GM15510 (cell line): ENCODE measurements around the gene AFG1L.

Source experiments
- POLR2A ChIP-seq: IDR thresholded peaks from 3 replicates; pipeline ENCODE4 v1.6.1; 2011; ENCODE audit warnings: borderline replicate concordance; ENCODE audit not compliant: insufficient read length; ENCODE audit errors: extremely low read depth

Gene AFG1L

DNA sequence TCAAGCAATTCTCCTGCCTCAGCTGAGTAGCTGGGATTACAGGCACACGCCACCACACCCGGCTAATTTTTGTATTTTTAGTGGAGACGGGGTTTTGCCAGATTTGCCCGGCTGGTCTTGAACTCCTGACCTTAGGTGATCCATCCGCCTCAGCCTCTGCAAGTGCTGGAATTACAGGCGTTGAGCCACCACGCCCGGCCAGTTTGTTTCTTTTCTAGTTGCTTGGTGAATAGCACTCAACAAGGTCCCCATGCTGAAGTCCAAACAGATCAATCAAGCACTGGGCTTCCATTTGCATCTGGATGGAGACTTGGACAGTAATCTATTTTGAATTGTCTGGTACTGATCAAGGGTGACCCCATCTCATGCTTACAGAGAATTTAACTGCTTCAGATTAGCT is 157.0 kb downstream of the AFG1L start:
- no peak for TF ChIP-seq POLR2A

DNA sequence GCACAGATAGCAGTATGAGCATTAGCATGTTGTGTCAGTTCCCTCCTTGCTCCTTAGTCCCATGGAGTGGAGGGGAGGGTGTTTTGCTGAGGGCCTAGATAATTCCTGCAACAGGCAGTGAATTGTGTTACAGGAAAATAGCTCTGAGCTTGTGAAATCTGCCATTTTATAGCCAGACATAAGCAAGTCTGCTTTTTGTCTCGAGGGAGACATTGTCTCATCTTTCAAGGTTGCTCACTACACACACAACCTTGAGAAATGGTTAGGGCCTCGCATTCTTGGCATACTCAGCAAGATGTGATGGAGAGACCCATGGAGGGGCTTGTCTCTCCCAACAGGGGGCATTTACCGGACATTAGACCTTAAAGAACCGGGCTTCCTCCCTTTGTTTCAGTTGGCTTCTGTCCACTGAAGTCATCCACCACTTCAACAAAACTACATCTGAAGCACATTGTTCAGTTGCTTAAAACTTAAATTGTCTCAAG is 157.9 kb downstream of the AFG1L start:
- no peak for TF ChIP-seq POLR2A

DNA sequence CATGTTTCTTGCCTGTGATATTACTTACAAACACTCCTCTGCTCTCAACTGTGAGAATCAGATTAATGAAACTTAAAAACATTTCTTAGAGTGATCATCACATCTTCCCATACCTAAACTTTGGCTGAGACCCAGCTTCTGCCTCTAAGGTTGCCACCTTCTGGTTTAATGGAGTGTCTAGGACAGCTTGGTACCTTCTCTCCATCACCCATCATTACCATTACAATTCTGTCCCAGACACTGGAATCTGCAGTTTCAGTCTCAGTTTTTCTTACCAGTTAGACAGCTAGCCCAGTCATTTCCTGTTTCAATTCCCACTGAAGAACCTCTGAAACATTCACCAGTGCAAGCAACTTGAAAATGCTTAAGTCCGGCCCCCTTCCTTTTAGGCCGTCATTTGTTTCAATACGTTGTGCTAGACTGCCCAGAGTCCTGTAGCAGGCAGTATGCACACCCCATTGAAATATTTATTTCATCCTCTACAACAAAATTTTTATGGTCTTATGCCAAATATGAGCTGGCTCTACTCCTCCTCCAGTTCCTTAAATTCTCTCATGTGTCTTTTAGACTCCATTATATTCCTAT is 158.8 kb downstream of the AFG1L start:
- TF ChIP-seq POLR2A = no peak

DNA sequence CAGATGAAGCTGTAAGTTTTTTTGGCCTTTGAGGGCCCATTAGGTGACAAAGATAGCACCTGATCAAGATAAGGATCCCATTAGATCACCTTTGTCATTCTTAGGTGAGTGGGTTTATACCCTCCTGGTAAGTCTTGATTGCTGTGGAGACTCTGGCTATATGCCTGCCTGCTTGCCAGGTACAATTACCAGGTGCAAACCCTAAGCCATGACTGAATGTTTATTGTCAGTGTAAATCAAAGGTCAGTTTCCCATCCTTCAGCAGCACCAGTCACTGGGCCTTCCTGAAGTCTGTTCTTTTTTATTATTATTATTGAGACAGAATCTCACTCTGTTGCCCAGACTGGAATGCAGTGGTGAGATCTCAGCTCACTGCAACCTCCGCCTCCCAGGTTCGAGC is 159.5 kb downstream of the AFG1L start:
- TF ChIP-seq POLR2A = no peak

DNA sequence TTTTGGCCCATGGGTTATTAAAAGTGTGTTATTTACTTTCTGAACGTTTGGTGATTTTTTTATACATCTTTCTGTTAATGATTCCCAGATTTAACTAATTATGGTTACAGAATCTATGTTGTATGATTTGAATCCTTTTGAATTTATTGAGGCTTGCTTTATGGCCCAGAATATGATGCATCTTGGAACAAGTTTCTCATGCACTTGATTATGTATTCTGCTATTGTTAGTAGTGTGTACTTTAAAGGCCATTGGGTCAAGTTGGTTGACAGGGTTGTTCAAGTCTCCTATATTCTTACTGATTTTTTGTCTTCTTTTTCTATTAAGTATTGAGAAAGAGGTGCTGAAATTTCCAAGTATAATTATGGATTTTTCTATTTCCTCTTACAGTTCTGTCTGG is 160.8 kb downstream of the AFG1L start:
- TF ChIP-seq POLR2A = no peak

DNA sequence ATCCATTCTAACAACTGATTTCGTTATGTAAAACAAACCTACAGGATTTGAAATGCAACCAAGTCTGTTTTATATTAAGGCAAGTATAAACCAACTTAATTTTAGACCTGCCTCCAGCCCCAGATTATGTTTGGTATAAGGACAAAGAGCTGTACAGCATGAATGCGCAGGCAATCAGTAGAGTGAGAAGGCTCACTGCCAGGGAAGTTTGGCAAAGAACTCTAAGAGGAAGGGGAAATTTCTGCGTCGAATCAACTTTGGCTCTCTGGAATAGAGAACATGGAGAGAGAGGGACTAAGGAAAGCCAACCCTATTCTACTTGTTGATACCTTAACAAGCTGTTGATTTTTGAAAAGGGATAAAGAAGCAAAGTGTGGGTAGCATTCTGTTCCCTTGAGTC is 168.9 kb downstream of the AFG1L start:
- no peak for TF ChIP-seq POLR2A

DNA sequence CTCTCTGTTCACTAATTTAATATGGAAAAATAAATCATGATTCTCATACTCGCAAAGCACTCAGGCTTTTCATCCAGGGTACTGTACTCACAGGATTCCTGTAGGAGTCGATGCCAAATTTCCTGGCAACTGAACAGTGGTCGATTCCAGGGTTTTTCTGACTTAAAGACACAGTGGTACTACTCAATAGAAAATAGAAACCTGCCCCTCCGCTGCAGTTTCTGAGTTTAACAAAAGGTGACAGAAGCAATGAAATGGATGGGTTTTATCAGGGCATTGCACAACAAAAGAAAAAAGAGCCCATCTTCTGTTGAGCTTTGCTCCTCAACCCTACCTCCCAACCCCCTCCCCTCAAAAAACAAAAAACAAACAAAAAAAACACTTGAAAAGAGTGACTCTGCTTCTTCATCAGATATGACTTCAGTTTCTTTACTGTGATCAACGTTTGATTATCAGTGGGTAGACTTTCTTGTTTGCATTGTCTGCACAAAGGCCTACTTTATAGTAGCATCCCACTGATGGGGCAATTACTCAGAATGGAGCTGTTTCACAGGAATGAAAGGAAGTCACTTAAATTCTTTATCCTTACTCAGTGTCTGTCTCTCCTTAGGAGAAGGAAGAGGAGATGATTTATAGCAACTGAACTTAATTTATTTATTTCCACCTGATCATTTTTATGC is 169.7 kb downstream of the AFG1L start:
- TF ChIP-seq POLR2A = no peak

DNA sequence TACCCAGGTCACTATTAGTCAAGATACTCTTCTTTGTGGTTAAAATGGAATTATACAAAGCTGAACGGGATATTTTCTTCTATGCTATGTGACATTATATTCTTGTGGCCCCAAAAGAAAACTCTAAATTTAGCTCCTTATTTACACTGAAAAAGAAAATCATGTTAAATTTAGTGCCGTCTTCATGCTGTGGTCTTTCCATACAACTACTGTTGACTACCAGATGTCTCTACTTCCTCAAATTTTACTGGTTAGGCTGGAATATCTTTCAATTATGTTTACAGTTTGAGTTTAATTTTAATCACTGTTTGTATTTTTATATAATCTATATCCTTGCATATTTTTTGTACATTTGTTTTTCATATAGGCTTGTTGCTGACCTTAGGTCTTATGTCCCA is 170.2 kb downstream of the AFG1L start:
- TF ChIP-seq POLR2A = no peak

DNA sequence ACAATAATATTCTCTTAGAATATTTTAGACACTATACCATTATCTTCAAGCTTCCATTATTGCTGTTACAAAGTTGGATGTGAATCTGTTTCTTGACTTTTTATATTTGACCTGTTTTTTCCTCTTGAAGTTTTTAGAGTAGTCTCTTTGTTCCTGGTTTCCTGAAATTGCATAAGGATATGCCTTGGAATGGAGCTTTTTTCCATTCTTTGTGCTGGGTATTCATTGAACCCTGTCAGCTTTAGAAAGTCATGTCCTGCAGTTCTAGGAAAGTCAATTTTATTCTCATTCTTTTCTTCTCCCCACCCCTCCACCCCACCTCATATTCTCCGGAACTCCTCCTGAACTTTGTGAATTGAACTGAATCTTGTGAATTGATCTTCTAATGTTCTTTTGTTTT is 173.5 kb downstream of the AFG1L start:
- TF ChIP-seq POLR2A = no peak

DNA sequence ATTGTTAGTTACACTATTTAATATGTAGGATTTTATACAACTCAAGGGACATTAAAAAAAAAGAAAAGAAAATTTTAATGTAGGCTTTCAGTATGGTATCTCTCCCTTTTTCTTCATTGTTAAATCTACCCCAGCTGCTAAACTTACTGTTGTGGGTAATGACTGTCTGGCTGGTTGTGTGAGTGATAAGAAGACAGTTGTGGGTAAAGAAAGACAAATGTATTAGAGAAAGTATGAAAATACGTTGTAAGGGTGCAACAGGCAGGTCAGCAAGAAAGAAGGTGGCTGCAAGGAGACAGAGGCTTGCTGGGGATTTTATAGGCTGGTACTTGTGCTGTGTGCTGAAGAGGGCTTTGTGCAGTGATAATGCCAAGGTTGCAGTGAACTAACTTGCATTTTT is 174.5 kb downstream of the AFG1L start:
- TF ChIP-seq POLR2A = no peak

DNA sequence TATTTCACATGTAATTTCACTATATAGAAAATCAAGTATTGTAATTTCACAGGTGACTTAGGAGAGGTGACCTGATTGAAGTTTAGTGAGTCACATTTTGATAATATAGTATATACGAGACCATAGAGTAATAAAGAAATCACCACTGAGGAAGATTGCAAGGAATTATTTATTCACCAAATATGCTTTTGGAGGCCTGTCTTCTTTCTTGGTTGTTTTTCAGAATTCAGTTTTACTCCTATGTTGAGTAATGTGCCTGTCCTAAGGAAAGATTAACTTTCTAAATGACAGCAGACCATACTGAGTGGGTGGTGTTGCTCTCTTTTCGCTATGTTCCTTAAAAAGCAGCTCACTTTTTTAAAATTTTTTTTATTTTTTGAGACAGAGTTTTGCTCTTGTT is 178.3 kb downstream of the AFG1L start:
- TF ChIP-seq POLR2A = no peak

DNA sequence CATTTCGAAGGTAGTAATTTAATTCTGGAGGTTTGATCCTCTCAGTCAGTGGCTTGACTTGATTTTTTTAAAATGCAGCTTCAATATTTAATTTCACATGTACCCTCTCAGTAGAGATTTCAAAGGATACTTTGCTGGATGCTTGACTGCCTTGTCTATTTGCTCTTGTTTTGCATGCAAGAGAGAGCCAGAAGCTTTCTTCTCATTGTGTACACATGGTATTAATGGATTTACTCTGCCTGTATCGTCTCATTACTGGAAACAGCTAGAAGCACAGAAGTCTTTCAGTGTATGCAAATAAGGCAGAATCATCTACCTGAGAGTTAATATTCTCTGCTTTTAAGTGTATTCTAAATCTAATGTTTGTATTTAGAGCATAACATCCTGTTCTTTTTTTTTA is 181.5 kb downstream of the AFG1L start:
- no peak for TF ChIP-seq POLR2A

DNA sequence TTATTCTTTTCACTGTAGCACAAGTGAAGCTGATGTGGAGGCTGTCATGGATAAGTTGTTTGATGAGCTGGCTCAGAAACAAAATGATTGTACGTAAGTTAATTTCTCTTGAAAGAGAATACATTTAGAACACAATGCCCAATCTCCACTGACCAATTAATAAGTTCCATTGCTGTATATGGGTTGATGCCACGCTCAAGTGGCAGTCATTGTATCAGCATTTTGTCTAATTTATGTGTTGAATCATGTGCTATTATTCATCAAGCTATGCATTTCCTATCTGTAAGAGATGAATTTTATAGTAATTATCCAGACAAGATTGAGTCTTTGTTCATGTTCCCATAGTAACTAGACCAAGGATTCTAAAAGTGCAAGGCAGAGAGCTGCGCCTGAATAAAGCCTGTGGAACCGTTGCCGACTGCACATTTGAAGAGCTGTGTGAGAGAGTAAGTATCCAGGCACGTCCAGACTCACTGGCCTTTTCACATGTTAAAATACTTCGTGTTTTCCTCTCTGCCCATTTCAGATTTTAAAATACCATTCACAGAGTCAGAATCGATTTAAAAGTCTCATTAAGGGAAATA is 182.1 kb downstream of the AFG1L start:
- no peak for TF ChIP-seq POLR2A

DNA sequence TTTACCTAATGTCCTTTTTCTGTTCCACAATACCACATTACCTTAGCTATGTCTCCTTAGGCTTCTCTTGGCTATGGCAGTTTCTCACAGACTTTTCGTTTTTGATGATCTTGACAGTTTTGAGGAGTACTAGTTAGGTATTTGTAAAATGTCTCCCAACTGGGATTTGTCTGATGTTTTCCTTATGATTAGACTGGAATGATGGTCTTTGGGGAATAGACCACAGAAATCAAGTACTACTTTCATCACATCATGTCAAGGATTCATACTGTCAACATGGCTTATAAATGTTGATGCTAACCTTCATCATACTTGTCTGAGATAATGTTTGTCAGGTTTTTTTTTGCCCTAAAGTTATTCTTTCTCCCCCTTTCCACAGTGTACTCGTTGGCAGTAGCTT is 187.7 kb downstream of the AFG1L start:
- no peak for TF ChIP-seq POLR2A

DNA sequence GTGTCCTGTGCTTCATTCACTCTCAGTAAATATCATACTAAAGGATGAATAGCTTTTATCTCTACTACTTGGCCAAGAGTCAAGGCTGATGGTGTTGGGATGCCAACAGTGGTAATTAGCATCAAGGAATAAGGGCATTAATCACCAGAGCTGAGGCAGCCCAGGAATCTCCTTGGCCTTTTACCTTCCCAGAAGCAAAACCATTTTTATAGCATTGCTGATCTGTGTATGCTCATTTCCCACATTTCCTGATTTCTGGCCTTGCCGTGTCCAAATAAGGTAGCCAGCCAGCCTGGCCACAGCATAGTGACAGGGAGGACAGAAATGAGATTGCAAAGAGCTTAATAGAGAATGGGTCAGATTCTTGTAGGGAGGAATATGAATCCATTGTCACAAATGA is 189.2 kb downstream of the AFG1L start:
- TF ChIP-seq POLR2A = no peak

DNA sequence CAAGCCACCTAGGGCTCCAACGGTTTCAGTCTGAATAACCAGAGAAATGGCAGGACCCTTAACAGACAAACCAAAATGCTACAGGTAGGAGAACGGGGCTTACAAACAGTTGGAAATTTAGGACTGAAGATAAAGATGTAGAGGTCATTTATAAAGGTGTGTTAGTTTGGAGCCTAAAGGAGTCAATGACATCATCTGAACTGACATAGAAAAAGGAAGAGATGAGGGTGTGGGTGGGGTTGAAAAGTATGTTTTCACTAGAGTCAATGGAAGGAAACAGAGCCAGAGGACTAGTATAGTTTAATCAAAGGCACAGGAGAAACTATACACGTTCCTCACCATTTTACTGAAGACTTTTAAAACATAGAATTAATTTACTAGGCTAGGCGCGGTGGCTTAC is 194.8 kb downstream of the AFG1L start:
- no peak for TF ChIP-seq POLR2A
